ENCODE measurements around the gene ZC3H12D.

Gene ZC3H12D

GRCh38 chr6:149443411-149444181 lies 41.2 kb downstream of the ZC3H12D start:
- no peak for DNase-seq (ENCODE audit: low spot score)

GRCh38 chr6:149441740-149442139 lies 43.1 kb downstream of the ZC3H12D start:
- DNase-seq (ENCODE audit: low spot score): no peak

GRCh38 chr6:149440735-149441671 lies 43.8 kb downstream of the ZC3H12D start:
- DNase-seq (ENCODE audit: low spot score): no peak

GRCh38 chr6:149439626-149440025 lies 45.2 kb downstream of the ZC3H12D start:
- no peak for DNase-seq (ENCODE audit: low spot score)

- DNase-seq (ENCODE audit: low spot score): no peak
Observed at GRCh38 chr6:149438855-149439254, 46.0 kb downstream of the ZC3H12D start.

- DNase-seq (ENCODE audit: low spot score): no peak
Observed at GRCh38 chr6:149437212-149437611, 47.6 kb downstream of the ZC3H12D start.

- DNase-seq (ENCODE audit: low spot score): no peak
Observed at GRCh38 chr6:149436647-149437046, 48.2 kb downstream of the ZC3H12D start.

- no peak for DNase-seq (ENCODE audit: low spot score)
Observed at GRCh38 chr6:149435919-149436586, 48.8 kb downstream of the ZC3H12D start.

- no peak for DNase-seq (ENCODE audit: low spot score)
Observed at GRCh38 chr6:149433881-149434280, 50.9 kb downstream of the ZC3H12D start.

GRCh38 chr6:149433405-149433804 lies 51.4 kb downstream of the ZC3H12D start:
- DNase-seq (ENCODE audit: low spot score): no peak

- peak; percentile 96 for DNase-seq (ENCODE audit: low spot score)
Observed at GRCh38 chr6:149431905-149432775, 52.7 kb downstream of the ZC3H12D start.

- no peak for DNase-seq (ENCODE audit: low spot score)
Observed at GRCh38 chr6:149429427-149430360, 55.1 kb downstream of the ZC3H12D start.

- DNase-seq (ENCODE audit: low spot score): no peak
Observed at GRCh38 chr6:149428606-149429005, 56.2 kb downstream of the ZC3H12D start.

GRCh38 chr6:149425754-149426153 lies 59.1 kb downstream of the ZC3H12D start:
- no peak for DNase-seq (ENCODE audit: low spot score)

- no peak for DNase-seq (ENCODE audit: low spot score)
Observed at GRCh38 chr6:149425224-149425623, 59.6 kb downstream of the ZC3H12D start.

GRCh38 chr6:149423964-149424440 lies 60.8 kb downstream of the ZC3H12D start:
- no peak for DNase-seq (ENCODE audit: low spot score)

- DNase-seq (ENCODE audit: low spot score): no peak
Observed at GRCh38 chr6:149422581-149422980, 62.2 kb downstream of the ZC3H12D start.

- DNase-seq (ENCODE audit: low spot score): no peak
Observed at GRCh38 chr6:149421132-149421531, 63.7 kb downstream of the ZC3H12D start.

- no peak for DNase-seq (ENCODE audit: low spot score)
Observed at GRCh38 chr6:149419696-149420404, 65.0 kb downstream of the ZC3H12D start.

- no peak for DNase-seq (ENCODE audit: low spot score)
Observed at GRCh38 chr6:149414821-149415220, 70.0 kb downstream of the ZC3H12D start.

Measured in ecto neural progenitor cell (in vitro differentiated cells).